ENCODE measurements around the gene FZD8.
A peak's percentile ranks its signal among the peaks of the same experiment; 100 is the strongest.

FZD8 gene

GRCh38 chr10:35631404-35631803 lies 10.7 kb downstream of the FZD8 start:
- Histone ChIP-seq H3K27me3 (ENCODE audit: control insufficient read depth, insufficient read depth, low read length) (peaks cover 8% of the 10 kb centered on the region; the same call in 1 of the 2 replicates), H3K4me3 (ENCODE audit: low read depth, low read length) (no peak overlapping the region)

GRCh38 chr10:35626971-35627507 lies 15.1 kb downstream of the FZD8 start:
- H3K9me3 ChIP-seq (ENCODE audit: control insufficient read depth, insufficient read depth, low read depth, low read length), result no peaks in the 10 kb centered on the region
- H3K4me3 ChIP-seq (ENCODE audit: low read depth, low read length), result no peak overlapping the region
- no peaks in the 10 kb centered on the region for H3K4me1 ChIP-seq (ENCODE audit: control insufficient read depth, insufficient read depth, low read length)
- no peaks in the 10 kb centered on the region; the same call in 1 of the 2 replicates for H3K27me3 ChIP-seq (ENCODE audit: control insufficient read depth, insufficient read depth, low read length)
- no peak overlapping the region for H3K9ac ChIP-seq (ENCODE audit: low read length)
- H3K36me3 ChIP-seq (ENCODE audit: control insufficient read depth, insufficient read depth, low read length), result no peaks in the 10 kb centered on the region
- H3K27ac ChIP-seq (ENCODE audit: low read depth, low read length), result no peak overlapping the region

More at GRCh38 chr10:35631404-35631803, 10.7 kb downstream of the FZD8 start:
- Histone ChIP-seq H3K36me3 (ENCODE audit: control insufficient read depth, insufficient read depth, low read length) (no peaks in the 10 kb centered on the region), H3K27ac (ENCODE audit: low read depth, low read length) (no peak overlapping the region), H3K4me1 (ENCODE audit: control insufficient read depth, insufficient read depth, low read length) (peaks cover 8% of the 10 kb centered on the region), H3K9me3 (ENCODE audit: control insufficient read depth, insufficient read depth, low read depth, low read length) (no peaks in the 10 kb centered on the region), H3K9ac (ENCODE audit: low read length) (no peak overlapping the region)

DNA sequence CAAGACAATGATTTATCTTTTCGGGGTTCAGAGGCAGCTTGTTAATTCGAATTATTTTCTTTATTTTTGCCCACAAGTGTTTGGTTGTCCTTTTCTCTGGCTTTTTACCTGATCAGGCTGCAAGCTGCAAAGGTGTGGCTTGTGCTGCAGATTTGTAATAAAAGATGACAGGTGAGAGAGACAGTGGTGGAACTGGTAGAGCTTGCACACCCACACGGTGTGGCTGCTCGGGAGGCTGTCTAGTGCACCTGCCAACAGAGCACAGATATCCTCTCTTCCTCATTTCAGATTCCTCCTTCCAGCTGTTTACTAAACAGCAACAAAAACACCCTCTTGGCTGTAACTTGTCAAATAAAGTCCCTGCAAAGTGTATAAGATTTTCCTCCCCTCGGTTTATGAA lies 27.8 kb downstream of the FZD8 start:
- no peak overlapping the region for H3K27ac ChIP-seq (ENCODE audit: low read depth, low read length)
- no peaks in the 10 kb centered on the region for H3K27me3 ChIP-seq (ENCODE audit: control insufficient read depth, insufficient read depth, low read length)
- no peak overlapping the region for H3K4me3 ChIP-seq (ENCODE audit: low read depth, low read length)
- no peaks in the 10 kb centered on the region for H3K36me3 ChIP-seq (ENCODE audit: control insufficient read depth, insufficient read depth, low read length)
- H3K4me1 ChIP-seq (ENCODE audit: control insufficient read depth, insufficient read depth, low read length), result no peaks in the 10 kb centered on the region; the same call in 1 of the 2 replicates
- peaks cover 10% of the 10 kb centered on the region for H3K9me3 ChIP-seq (ENCODE audit: control insufficient read depth, insufficient read depth, low read depth, low read length)
- no peak overlapping the region for H3K9ac ChIP-seq (ENCODE audit: low read length)

GRCh38 chr10:35613597-35614226 lies 28.4 kb downstream of the FZD8 start:
- H3K4me3 ChIP-seq (ENCODE audit: low read depth, low read length), result no peak overlapping the region
- H3K27me3 ChIP-seq (ENCODE audit: control insufficient read depth, insufficient read depth, low read length), result no peaks in the 10 kb centered on the region
- no peak overlapping the region for H3K9ac ChIP-seq (ENCODE audit: low read length)
- no peak overlapping the region for H3K27ac ChIP-seq (ENCODE audit: low read depth, low read length)
- H3K9me3 ChIP-seq (ENCODE audit: control insufficient read depth, insufficient read depth, low read depth, low read length), result peaks cover 10% of the 10 kb centered on the region
- H3K36me3 ChIP-seq (ENCODE audit: control insufficient read depth, insufficient read depth, low read length), result no peaks in the 10 kb centered on the region
- H3K4me1 ChIP-seq (ENCODE audit: control insufficient read depth, insufficient read depth, low read length), result no peaks in the 10 kb centered on the region; the same call in 1 of the 2 replicates

DNA sequence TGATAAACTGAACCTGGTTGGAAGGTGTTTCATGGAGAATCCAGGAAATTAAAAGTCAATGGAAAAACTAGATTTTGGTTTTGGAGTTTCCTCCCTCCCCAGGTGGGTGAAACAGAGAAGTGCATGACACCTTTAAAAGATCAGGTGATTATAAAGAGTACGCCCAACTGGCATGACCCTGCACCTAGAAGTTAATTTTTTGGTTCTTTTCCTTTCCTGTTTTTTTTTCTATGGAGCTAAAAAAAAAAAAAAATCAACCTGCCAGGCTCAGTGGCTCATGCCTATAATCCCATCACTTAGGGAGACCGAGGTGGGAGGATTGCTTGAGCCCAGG lies 29.0 kb downstream of the FZD8 start:
- peaks cover 10% of the 10 kb centered on the region for H3K9me3 ChIP-seq (ENCODE audit: control insufficient read depth, insufficient read depth, low read depth, low read length)
- H3K27me3 ChIP-seq (ENCODE audit: control insufficient read depth, insufficient read depth, low read length), result peaks cover 3% of the 10 kb centered on the region; the same call in 1 of the 2 replicates

DNA sequence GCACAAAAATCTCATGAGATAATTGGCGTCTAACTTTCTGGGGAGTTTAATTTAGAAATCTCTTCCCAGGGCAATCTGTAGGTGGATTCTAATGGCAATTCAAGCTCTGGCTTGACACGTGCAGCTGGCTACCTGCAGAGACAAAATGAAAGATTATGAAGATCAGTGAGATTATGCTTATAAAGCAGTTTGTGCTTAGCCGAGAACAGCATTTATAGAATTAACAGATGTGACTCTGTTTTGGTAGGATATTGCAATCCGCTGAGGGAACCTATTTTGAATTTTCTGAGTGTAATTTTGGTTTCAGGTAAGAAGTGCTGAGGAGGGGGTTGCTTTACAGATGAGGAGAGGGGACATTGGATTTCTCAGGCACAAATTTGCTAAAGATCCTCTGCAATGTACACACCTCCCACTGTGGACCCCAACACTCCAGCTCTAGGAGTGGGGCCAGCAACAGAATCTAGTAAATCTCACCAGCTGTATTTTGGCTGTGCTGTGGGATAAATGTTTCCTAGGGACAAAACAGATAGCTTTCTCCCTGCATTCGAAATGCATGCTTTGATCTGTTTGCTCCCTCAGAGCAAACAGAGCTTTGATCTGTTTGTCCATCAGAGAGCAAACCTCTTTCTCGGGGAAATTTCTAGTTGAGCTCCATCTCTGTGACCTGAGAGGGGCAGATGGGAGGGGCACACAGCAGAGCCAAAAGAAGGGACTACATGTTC lies 29.6 kb downstream of the FZD8 start:
- H3K9ac ChIP-seq (ENCODE audit: low read length), result no peak overlapping the region
- no peak overlapping the region for H3K4me3 ChIP-seq (ENCODE audit: low read depth, low read length)
- no peaks in the 10 kb centered on the region for H3K36me3 ChIP-seq (ENCODE audit: control insufficient read depth, insufficient read depth, low read length)
- H3K9me3 ChIP-seq (ENCODE audit: control insufficient read depth, insufficient read depth, low read depth, low read length), result peaks cover 10% of the 10 kb centered on the region
- no peak overlapping the region for H3K27ac ChIP-seq (ENCODE audit: low read depth, low read length)
- no peaks in the 10 kb centered on the region; the same call in 1 of the 2 replicates for H3K4me1 ChIP-seq (ENCODE audit: control insufficient read depth, insufficient read depth, low read length)
- H3K27me3 ChIP-seq (ENCODE audit: control insufficient read depth, insufficient read depth, low read length), result peaks cover 8% of the 10 kb centered on the region; the same call in 1 of the 2 replicates

More for the DNA sequence above, 29.0 kb downstream of the FZD8 start:
- Histone ChIP-seq H3K4me1 (ENCODE audit: control insufficient read depth, insufficient read depth, low read length) (no peaks in the 10 kb centered on the region; the same call in 1 of the 2 replicates), H3K9ac (ENCODE audit: low read length) (no peak overlapping the region), H3K4me3 (ENCODE audit: low read depth, low read length) (no peak overlapping the region), H3K27ac (ENCODE audit: low read depth, low read length) (no peak overlapping the region), H3K36me3 (ENCODE audit: control insufficient read depth, insufficient read depth, low read length) (no peaks in the 10 kb centered on the region)

DNA sequence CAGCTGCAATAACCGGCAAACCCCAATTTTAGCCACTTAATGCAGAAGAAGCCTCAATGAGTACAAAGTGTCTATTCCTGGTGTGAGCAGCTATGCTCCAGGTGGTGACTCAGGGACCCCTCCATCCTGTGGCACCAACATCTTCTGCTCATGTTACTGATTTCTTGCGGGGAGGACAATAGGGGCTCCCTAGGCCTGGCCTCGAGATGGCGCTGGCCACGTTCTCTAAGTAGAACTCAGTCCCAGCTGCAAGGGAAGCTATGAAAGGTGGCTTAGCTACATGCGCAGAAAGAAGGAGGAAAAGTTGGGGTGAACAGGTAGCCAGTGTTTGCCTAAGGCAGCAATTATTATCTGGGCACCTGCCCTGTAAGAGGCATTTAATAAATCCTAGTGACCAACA lies 30.3 kb downstream of the FZD8 start:
- Histone ChIP-seq H3K27ac (ENCODE audit: low read depth, low read length) (no peak overlapping the region), H3K9ac (ENCODE audit: low read length) (no peak overlapping the region), H3K9me3 (ENCODE audit: control insufficient read depth, insufficient read depth, low read depth, low read length) (peaks cover 10% of the 10 kb centered on the region), H3K4me1 (ENCODE audit: control insufficient read depth, insufficient read depth, low read length) (no peaks in the 10 kb centered on the region; the same call in 1 of the 2 replicates), H3K36me3 (ENCODE audit: control insufficient read depth, insufficient read depth, low read length) (no peaks in the 10 kb centered on the region), H3K27me3 (ENCODE audit: control insufficient read depth, insufficient read depth, low read length) (peaks cover 15% of the 10 kb centered on the region; the same call in 1 of the 2 replicates), H3K4me3 (ENCODE audit: low read depth, low read length) (no peak overlapping the region)

DNA sequence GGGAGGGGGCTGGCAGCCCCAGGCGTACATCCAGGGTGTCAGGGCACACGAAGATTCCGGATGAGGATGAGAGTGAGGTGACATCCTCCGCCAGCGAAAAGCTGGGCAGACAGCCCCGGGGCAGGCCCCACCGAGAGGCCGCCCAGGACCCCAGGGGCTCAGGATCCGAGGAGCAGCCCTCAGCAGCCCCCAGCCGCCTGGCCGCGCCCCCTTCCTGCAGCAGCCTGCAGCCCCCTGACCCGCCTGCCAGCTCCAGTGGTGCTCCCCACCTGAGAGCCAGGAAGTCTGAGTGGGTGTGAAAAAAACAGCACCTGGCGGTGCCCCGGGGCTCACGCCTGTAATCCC lies 33.8 kb downstream of the FZD8 start:
- H3K27ac ChIP-seq (ENCODE audit: low read depth, low read length), result no peak overlapping the region
- no peak overlapping the region for H3K9ac ChIP-seq (ENCODE audit: low read length)
- H3K4me3 ChIP-seq (ENCODE audit: low read depth, low read length), result no peak overlapping the region; the same call in 1 of the 2 replicates

DNA sequence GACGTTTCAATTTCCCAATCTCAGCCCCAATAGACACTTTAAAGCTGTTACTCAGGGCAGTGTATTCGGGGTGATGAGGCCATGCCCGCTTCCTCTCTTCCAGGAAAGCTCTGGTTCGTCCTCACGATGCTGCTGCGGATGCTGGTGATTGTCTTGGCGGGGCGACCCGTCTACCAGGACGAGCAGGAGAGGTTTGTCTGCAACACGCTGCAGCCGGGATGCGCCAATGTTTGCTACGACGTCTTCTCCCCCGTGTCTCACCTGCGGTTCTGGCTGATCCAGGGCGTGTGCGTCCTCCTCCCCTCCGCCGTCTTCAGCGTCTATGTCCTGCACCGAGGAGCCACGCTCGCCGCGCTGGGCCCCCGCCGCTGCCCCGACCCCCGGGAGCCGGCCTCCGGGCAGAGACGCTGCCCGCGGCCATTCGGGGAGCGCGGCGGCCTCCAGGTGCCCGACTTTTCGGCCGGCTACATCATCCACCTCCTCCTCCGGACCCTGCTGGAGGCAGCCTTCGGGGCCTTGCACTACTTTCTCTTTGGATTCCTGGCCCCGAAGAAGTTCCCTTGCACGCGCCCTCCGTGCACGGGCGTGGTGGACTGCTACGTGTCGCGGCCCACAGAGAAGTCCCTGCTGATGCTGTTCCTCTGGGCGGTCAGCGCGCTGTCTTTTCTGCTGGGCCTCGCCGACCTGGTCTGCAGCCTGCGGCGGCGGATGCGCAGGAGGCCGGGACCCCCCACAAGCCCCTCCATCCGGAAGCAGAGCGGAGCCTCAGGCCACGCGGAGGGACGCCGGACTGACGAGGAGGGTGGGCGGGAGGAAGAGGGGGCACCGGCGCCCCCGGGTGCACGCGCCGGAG lies 34.4 kb downstream of the FZD8 start:
- H3K9ac ChIP-seq (ENCODE audit: low read length), result no peak overlapping the region
- peaks cover 10% of the 10 kb centered on the region for H3K9me3 ChIP-seq (ENCODE audit: control insufficient read depth, insufficient read depth, low read depth, low read length)
- H3K27ac ChIP-seq (ENCODE audit: low read depth, low read length), result no peak overlapping the region
- no peaks in the 10 kb centered on the region; the same call in 1 of the 2 replicates for H3K4me1 ChIP-seq (ENCODE audit: control insufficient read depth, insufficient read depth, low read length)
- H3K27me3 ChIP-seq (ENCODE audit: control insufficient read depth, insufficient read depth, low read length), result peaks cover 15% of the 10 kb centered on the region; the same call in 1 of the 2 replicates
- H3K4me3 ChIP-seq (ENCODE audit: low read depth, low read length), result peak overlapping the region; percentile 16; the same call in 1 of the 2 replicates
- no peaks in the 10 kb centered on the region for H3K36me3 ChIP-seq (ENCODE audit: control insufficient read depth, insufficient read depth, low read length)

More for the DNA sequence above, 33.8 kb downstream of the FZD8 start:
- Histone ChIP-seq H3K36me3 (ENCODE audit: control insufficient read depth, insufficient read depth, low read length) (no peaks in the 10 kb centered on the region), H3K9me3 (ENCODE audit: control insufficient read depth, insufficient read depth, low read depth, low read length) (peaks cover 10% of the 10 kb centered on the region), H3K4me1 (ENCODE audit: control insufficient read depth, insufficient read depth, low read length) (no peaks in the 10 kb centered on the region; the same call in 1 of the 2 replicates), H3K27me3 (ENCODE audit: control insufficient read depth, insufficient read depth, low read length) (peaks cover 15% of the 10 kb centered on the region; the same call in 1 of the 2 replicates)

DNA sequence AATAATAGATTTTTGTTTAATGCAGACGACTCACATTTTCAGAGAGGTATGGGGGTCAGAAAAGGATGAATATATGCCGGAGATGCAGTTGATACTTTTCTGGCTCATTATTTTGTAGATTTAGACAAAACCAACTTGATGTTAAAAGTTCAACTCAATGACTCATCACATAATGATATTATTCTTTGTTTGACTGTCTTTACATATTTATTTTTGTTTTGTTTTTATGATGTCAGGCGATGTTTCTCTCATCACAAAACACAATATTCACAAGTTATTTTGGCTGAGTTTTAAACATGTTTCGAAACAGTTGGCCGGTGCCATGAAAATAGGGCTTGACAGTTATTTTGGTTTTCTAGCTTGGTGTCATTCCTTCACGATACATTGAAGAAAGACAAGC lies 35.7 kb downstream of the FZD8 start:
- Histone ChIP-seq H3K9ac (ENCODE audit: low read length) (no peak overlapping the region), H3K27ac (ENCODE audit: low read depth, low read length) (no peak overlapping the region), H3K4me3 (ENCODE audit: low read depth, low read length) (no peak overlapping the region), H3K9me3 (ENCODE audit: control insufficient read depth, insufficient read depth, low read depth, low read length) (peaks cover 10% of the 10 kb centered on the region), H3K4me1 (ENCODE audit: control insufficient read depth, insufficient read depth, low read length) (no peaks in the 10 kb centered on the region), H3K36me3 (ENCODE audit: control insufficient read depth, insufficient read depth, low read length) (no peaks in the 10 kb centered on the region), H3K27me3 (ENCODE audit: control insufficient read depth, insufficient read depth, low read length) (peaks cover 15% of the 10 kb centered on the region; the same call in 1 of the 2 replicates)
